Thoracic aorta (tissue), 2 donors: ENCODE data around the gene MARK3. TPM values are rescaled to one million over a fixed set of nuclear protein-coding genes. Genes with fewer than 3 reads are reported as not detected.

ENCODE experiments used
- ATAC-seq: fragments of 150-250 bp; one replicate; pipeline ENCODE4 v1.8.0; 2017; ENCODE audit warnings: low read depth; ENCODE audit not compliant: insufficient number of reproducible peaks, low FRiP score
- DNase-seq: peaks from one replicate; pipeline ENCODE4 v3.0.0-alpha.2; 2020; ENCODE audit warnings: low spot score
- H3K27ac ChIP-seq, 2 donors: fragments of 200-600 bp; sonication (generic); 1 replicate in 1 of 2; 2 replicates in 1 of 2; pipeline ENCODE4 v1.5.1; 2016; ENCODE audit warnings: mild to moderate bottlenecking in 2 of 2, moderate library complexity in 2 of 2
- H3K27me3 ChIP-seq: fragments of 200-600 bp; sonication (generic); replicated peaks from 2 replicates; pipeline ENCODE4 v1.6.0; 2016; ENCODE audit warnings: mild to moderate bottlenecking; ENCODE audit not compliant: insufficient read depth
- H3K36me3 ChIP-seq: fragments of 200-600 bp; sonication (generic); one replicate; pipeline ENCODE4 v1.5.1; 2016
- H3K4me1 ChIP-seq, 2 donors: fragments of 200-600 bp; sonication (generic); 1 replicate in 1 of 2; 2 replicates in 1 of 2; pipeline versions ENCODE4 v1.5.1 to v1.6.0; 2016; ENCODE audit warnings: low read depth in 2 of 2, mild to moderate bottlenecking in 1 of 2; ENCODE audit not compliant: control insufficient read depth in 1 of 2
- H3K4me3 ChIP-seq: fragments of 200-600 bp; sonication (generic); 2 replicates; pipeline ENCODE4 v1.5.1; 2016; ENCODE audit warnings: mild to moderate bottlenecking
- H3K9me3 ChIP-seq: fragments of 200-600 bp; sonication (generic); 2 replicates; pipeline ENCODE4 v1.5.1; 2016
- total RNA-seq, 2 donors: library from RNA; depleted of rRNA; stranded (reverse); fragments of >200 nt; gene quantifications; one replicate each; pipeline versions ENCODE4 v1.1.0 to v1.2.3, GENCODE V29; 2016
- TF ChIP-seq, protein P1 (sequence below): fragments of 200-600 bp; sonication (generic); IDR thresholded peaks from one replicate; pipeline ENCODE4 v1.5.1; 2019; ENCODE audit warnings: antibody characterized with exemption

Gene MARK3
- total RNA-seq, 2 donors from 2014 or later, result 77.6 to 133 TPM

DNA sequence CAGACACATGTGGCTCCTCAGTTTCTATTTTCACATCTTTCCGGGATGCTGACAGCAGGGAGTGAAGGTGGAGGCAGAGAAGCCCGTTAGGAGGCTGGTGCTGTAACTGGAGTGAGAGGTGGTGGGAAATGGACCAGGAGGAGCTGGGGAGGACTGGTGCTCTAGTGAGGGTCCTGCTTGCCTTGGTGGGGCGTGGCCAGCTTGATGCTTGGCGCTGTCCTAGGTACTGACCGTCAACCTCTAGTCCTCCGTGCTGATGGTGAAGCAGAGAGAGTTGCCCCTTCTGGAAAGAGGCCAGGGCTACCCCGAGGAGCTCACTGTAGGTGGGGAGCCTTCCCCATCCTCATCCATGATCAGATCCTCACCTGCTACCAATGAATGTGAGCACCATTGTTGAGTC, 145.2 kb downstream of the MARK3 start:
- Histone ChIP-seq H3K9me3 (no peaks in the 10 kb centered on the region), H3K4me3 (peak overlapping the region; percentile 99), H3K27me3 (no peaks in the 10 kb centered on the region), H3K36me3 (peaks cover 3% of the 10 kb centered on the region), H3K4me1 (peaks cover 21 to 56% of the 10 kb centered on the region in 2 donors), H3K27ac (no peak overlapping the region)
- TF ChIP-seq, protein P1, sequence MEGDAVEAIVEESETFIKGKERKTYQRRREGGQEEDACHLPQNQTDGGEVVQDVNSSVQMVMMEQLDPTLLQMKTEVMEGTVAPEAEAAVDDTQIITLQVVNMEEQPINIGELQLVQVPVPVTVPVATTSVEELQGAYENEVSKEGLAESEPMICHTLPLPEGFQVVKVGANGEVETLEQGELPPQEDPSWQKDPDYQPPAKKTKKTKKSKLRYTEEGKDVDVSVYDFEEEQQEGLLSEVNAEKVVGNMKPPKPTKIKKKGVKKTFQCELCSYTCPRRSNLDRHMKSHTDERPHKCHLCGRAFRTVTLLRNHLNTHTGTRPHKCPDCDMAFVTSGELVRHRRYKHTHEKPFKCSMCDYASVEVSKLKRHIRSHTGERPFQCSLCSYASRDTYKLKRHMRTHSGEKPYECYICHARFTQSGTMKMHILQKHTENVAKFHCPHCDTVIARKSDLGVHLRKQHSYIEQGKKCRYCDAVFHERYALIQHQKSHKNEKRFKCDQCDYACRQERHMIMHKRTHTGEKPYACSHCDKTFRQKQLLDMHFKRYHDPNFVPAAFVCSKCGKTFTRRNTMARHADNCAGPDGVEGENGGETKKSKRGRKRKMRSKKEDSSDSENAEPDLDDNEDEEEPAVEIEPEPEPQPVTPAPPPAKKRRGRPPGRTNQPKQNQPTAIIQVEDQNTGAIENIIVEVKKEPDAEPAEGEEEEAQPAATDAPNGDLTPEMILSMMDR, result no peak
- ATAC-seq (no peak), DNase-seq (no peak)

DNA sequence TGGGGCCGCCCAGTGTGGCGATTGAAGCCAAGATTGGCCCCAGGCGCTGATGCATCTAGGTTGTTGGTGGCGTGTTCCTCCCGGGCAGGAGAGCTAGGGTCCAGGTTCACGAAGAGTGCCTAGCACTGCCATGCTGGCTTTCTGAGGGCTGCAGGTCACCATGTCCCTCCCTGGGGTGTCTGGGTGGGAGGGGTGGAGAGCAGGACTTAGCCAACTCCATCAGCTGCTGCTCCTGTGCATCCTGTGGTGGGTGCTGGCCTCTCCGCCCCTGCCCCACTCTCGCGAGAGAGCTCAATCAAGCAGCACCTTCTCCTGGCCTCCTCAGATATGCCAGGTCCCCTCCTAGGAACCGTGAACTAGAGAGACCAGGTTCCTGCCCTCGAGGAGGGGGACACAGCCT, 145.6 kb downstream of the MARK3 start:
- Histone ChIP-seq H3K4me3 (no peak overlapping the region), H3K4me1 (peaks cover 21 to 56% of the 10 kb centered on the region in 2 donors), H3K27me3 (no peaks in the 10 kb centered on the region), H3K9me3 (no peaks in the 10 kb centered on the region), H3K27ac (no peak overlapping the region), H3K36me3 (peaks cover 3% of the 10 kb centered on the region)
- TF ChIP-seq, protein P1, result no peak
- DNase-seq, result no peak
- no peak for ATAC-seq

DNA sequence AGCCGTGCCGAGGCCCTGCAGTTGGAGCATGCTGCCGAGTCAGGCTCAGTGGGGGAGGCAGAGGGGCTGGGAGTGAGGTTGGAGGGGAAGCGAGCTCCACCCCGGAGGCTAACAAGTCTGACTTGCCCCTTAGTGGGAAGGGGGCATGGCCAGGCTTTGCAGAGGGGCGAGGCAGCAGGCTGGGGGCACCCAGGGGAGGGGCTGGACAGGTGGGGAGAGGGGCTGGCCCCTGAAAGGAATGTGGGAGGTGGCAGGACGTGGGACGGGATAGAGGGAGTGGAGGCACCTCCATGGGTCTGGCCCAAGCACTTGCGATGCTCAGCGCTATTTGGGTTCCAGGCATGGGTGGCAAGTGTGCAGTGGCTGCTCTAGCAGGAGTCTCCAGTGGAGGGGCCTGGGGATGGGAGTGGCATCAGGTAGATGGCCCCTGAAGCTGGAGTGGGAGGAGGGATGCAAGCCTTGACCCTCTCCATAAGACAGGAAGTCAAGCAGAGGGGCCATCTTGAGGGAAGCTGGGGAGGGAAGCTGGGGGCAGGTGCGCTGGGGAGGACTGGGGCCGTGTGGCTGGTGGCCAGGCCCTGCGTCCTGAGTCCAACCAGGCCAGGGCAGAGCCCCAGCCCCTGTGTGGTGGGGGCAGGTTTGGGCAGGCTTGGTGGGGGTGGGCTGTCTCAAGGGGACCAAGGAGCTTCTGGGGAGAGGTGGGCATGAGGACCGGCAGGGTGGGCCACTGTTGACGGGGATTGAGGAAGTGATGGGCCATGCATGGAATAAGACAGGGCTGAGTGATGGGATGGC, 146.4 kb downstream of the MARK3 start:
- DNase-seq, result no peak
- no peaks in the 10 kb centered on the region for H3K27me3 ChIP-seq
- no peaks in the 10 kb centered on the region for H3K9me3 ChIP-seq
- no peak overlapping the region for H3K27ac ChIP-seq
- peaks cover 3% of the 10 kb centered on the region for H3K36me3 ChIP-seq
- ATAC-seq, result no peak
- peaks cover 21 to 56% of the 10 kb centered on the region in 2 donors for H3K4me1 ChIP-seq
- TF ChIP-seq, protein P1, result no peak
- H3K4me3 ChIP-seq, result no peak overlapping the region

DNA sequence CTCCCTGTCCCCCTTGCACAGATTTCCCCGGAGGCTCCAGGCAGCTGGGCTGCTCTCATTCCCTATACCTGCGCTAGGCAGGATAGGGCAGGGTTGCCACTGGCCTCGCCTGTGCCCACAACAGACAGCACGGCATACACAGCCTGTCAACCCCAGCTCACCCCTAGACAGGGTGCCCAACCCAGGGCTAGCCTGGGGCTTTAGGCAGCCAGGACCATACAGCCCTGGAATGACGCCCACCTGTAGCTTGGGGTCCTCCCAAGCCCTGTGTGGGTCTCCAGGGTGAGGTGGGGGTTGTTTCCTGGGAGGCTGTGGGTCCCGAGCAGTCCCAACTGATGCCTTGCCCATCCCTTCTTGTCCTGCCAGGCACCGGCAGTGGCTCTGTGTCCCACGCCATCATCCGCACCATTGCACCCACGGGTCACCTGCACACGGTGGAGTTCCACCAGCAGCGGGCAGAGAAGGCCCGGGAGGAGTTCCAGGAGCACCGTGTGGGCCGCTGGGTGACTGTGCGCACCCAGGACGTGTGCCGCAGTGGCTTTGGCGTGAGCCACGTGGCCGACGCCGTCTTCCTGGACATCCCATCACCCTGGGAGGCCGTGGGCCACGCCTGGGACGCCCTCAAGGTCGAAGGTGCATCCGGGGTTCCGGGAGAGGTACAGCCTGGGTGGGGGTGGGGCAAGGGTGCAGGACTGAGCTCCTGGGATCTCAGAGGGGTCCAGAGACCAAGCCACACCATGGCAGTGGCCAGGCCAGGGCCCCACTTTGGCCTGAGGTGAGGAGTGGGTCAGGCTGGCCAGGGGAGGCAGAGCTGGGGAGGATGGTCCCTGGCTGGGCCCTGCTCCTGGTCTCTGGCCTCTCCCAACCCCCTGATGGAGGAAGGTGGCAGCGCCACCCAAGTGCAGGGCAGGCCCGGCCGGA, 147.3 kb downstream of the MARK3 start:
- Histone ChIP-seq H3K9me3 (no peaks in the 10 kb centered on the region), H3K36me3 (peaks cover 3% of the 10 kb centered on the region), H3K4me1 (peaks cover 21 to 56% of the 10 kb centered on the region in 2 donors), H3K27ac (peak overlapping the region; percentile 65 to 73), H3K27me3 (no peaks in the 10 kb centered on the region), H3K4me3 (no peak overlapping the region)
- ATAC-seq (no peak), DNase-seq (no peak)
- TF ChIP-seq, protein P1, result no peak
